ENCODE results near the gene WNK2.
"Not testable (repeated sequence)": the region's sequence is repeated elsewhere in the genome, so short reads cannot be mapped to it uniquely, and the experiment has no call there.

WNK2 gene

DNA sequence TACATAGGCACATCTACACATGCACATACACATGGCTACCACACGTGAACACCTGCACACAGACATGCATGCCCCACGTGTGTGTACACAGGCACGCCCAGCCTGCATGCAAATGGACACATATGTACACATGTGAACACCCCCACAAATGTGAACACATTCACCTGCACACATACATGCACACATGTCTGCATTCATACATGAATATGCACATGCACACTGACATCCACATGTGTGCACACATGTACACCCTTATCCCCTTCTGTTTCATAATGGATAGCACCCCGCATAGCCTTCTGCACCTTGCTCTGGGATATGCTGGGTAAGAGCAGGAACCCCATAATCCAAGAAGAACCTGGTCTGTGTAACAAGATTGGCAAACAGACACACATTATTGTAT, 66.2 kb downstream of the WNK2 start:
- Mint-ChIP-seq H3K4me1 (peaks cover 15% of the 10 kb centered on the region), H3K27me3 (ENCODE audit: low read depth, poor library complexity) (peaks cover 1% of the 10 kb centered on the region), H3K9me3 (no peaks in the 10 kb centered on the region), H3K27ac (no peak overlapping the region), H3K4me3 (no peak overlapping the region), H3K36me3 (ENCODE audit: low read depth) (no peaks in the 10 kb centered on the region)
- no peak for TF ChIP-seq CTCF (IDR thresholded peaks at IDR 0.05)
- no peak for DNase-seq

DNA sequence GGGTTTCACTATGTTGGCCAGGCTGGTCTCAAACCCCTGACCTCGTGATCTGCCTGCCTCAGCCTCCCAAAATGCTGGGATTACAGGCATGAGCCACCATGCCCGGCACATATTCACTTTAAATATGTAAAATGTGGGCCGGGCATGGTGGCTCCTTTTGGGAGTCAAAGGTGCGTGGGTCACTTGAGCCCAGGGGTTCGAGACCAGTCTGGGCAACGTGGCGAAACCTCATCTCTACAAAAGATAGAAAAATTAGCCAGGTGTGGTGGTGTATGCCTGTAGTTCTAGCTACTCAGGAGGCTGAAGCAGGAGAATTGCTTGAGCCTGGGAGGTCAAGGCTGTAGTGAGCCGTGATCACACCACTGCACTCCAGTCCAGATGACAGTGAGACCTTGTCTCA, 67.4 kb downstream of the WNK2 start:
- not testable (repeated sequence) for H3K9me3 Mint-ChIP-seq; H3K4me1 Mint-ChIP-seq; H3K27me3 Mint-ChIP-seq (ENCODE audit: low read depth, poor library complexity); H3K27ac Mint-ChIP-seq; H3K36me3 Mint-ChIP-seq (ENCODE audit: low read depth); DNase-seq; H3K4me3 Mint-ChIP-seq

DNA sequence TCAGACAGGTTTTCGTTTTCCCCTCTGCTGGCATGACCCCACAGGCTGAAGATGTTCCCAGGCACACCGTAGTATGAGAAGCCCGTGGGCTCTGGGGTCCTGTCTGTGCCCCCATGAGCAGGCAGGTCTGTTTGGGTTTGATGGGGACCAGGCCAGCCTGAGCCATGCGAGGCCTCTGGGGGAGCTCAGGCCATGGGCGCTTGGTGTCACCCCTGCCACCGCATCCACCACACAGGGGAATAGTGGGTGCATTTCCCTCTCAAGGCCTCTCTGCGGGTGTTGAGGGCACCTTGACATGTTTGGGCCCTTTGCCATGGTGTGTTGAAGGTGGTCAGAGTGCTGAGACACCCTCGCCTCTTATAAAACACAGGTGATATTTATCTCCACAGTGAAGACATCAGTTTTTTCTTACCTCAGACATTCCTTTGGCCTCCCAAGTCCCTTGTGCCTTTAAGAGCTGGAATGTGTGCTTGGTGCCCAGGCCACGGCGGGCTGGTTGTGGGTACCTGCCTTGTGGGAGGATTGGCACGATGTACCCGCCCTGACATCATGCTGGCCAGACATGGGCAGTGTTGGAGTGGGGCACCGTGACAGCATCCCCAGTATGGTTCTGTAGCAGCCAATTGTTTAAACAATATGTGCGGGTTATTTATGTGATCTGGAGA, 68.3 kb downstream of the WNK2 start:
- peaks cover 9% of the 10 kb centered on the region for H3K4me1 Mint-ChIP-seq
- H3K27me3 Mint-ChIP-seq (ENCODE audit: low read depth, poor library complexity): peaks cover 3% of the 10 kb centered on the region
- H3K4me3 Mint-ChIP-seq: no peak overlapping the region
- no peaks in the 10 kb centered on the region for H3K9me3 Mint-ChIP-seq
- TF ChIP-seq CTCF (IDR thresholded peaks at IDR 0.05): no peak
- no peaks in the 10 kb centered on the region for H3K36me3 Mint-ChIP-seq (ENCODE audit: low read depth)
- H3K27ac Mint-ChIP-seq: no peak overlapping the region
- DNase-seq: no peak

DNA sequence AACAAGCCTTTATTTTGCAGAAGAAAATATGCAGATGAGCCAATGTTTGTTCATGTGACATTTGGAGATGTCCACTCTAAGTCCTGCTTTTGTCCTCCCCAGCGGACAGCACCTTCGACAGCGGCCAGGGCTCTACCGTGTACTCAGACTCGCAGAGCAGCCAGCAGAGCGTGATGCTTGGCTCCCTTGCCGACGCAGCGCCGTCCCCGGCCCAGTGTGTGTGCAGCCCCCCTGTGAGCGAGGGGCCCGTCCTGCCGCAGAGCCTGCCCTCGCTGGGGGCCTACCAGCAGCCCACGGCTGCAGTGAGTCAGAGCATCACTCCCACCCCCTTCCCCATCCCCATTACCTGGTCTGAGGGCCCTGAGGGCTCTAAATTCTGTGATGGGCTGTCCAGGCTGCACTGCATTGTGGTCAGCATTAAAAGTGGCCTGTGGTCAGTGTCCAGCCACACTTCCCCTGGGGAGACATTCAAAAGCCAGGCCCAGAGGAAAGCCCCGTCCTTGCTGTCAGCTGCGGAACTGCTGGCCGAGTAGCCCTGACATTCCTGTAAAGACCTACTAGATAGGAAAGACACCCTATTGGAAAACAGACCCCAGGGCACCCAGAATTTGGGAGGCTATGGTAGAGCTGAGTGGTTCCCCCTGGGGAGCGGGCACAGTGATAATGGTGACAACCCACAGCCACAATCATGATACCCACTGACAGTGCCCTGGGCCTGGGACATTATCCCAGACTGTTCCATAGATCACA, 69.0 kb downstream of the WNK2 start:
- no peaks in the 10 kb centered on the region for H3K36me3 Mint-ChIP-seq (ENCODE audit: low read depth)
- peaks cover 3% of the 10 kb centered on the region for H3K27me3 Mint-ChIP-seq (ENCODE audit: low read depth, poor library complexity)
- H3K9me3 Mint-ChIP-seq: no peaks in the 10 kb centered on the region
- H3K27ac Mint-ChIP-seq: no peak overlapping the region
- no peak overlapping the region for H3K4me3 Mint-ChIP-seq
- H3K4me1 Mint-ChIP-seq: peaks cover 9% of the 10 kb centered on the region
- TF ChIP-seq CTCF (IDR thresholded peaks at IDR 0.05): no peak
- no peak for DNase-seq

DNA sequence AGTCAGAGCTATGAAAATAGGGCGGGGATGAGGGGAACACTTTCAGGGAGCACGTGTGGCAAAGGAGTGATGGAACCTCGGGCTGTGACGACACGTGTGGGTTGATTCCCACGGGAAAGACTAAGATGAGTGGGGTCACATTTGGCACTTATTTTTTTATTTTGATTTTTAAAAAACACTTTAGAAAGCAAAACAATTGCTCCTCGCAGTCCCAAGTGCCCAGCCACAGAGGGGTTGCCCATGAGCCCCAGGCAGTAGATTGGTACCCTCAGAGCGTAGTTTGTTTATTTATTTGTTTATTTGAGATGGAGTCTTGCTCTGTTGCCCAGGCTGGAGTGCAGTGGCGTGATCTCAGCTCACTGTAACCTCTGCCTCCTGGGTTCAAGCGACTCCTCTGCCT, 69.7 kb downstream of the WNK2 start:
- Mint-ChIP-seq H3K4me1 (peaks cover 9% of the 10 kb centered on the region), H3K27ac (no peak overlapping the region), H3K4me3 (no peak overlapping the region), H3K27me3 (ENCODE audit: low read depth, poor library complexity) (peaks cover 3% of the 10 kb centered on the region), H3K9me3 (no peaks in the 10 kb centered on the region), H3K36me3 (ENCODE audit: low read depth) (no peaks in the 10 kb centered on the region)
- TF ChIP-seq CTCF (IDR thresholded peaks at IDR 0.05): no peak
- no peak for DNase-seq

DNA sequence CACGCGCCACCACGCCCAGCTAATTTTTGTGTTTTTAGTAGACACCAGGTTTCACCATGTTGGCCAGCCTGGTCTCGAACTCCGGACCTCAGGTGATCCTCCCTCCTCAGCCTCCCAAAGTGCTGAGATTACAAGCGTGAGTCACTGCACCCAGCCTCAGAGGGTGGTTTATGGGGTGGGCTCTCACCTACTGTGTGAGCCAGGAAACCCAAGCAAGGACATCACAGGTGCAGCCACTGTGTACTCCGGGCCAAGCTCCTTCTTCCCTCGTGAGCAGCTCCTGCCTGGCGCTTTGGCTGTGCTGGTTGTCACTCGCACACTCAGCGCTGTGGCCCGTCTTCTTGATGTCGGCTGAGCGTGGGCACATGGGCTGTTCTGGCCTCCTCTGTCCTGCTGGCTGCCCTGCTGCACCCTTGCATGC, 70.1 kb downstream of the WNK2 start:
- Mint-ChIP-seq H3K27ac (no peak overlapping the region), H3K4me3 (no peak overlapping the region), H3K27me3 (ENCODE audit: low read depth, poor library complexity) (peaks cover 3% of the 10 kb centered on the region), H3K9me3 (no peaks in the 10 kb centered on the region), H3K4me1 (peaks cover 9% of the 10 kb centered on the region), H3K36me3 (ENCODE audit: low read depth) (no peaks in the 10 kb centered on the region)
- TF ChIP-seq CTCF (IDR thresholded peaks at IDR 0.05): no peak
- no peak for DNase-seq
